GM19328 (cell line): Measurements from ENCODE around the gene ATG3.
"Not testable (repeated sequence)": the region's sequence is repeated elsewhere in the genome, so short reads cannot be mapped to it uniquely, and the experiment has no call there.

Source experiments
- ATAC-seq: cut with Tn5 transposase; IDR thresholded peaks from one replicate; pipeline ENCODE4 v1.9.1; 2021; ENCODE audit warnings: mild to moderate bottlenecking, moderate library complexity; ENCODE audit not compliant: unreplicated experiment

The ATG3 gene

DNA sequence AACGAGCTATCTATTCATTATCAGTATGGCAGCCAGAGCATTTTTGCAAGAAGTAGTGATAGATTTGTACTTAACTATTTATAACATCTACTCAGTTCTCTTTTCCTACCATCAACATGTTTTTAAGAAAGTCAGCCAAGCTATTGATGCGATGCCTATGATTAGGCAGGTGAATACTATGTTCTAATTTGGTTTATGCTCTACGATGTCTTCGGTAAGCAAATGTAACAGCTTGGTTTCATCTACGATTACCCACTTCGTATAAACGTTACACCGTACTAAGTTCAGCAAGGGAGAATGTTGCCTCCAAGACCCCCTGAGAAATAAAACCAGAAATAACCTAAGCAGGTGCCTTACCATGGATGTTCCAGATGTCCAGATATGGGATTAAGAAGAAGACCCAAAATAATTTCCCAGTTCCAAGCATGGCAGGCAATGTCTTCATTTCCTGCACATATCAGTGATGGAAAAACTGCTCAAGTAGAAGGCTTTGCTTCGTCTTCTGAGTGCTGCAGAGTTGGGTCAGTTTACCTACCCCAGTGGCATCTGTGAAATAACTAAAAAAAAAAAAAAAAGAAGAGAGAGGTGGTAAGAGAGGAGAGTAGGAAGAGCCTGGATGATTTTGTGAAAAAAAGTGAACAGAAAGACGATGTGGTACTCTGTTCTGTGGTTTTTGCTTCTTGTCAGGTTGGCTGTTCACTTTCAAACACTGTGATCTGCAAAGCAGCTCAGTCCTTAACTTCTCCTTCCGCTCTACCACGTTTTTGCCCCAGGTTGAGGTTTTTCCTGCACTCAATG, 62.6 kb downstream of the ATG3 start, which contains the start of gene BTLA:
TSS of gene BTLA (minus strand) at position 559 of the 798 bp plus-strand sequence. CDS start at position 445, 114 bp downstream.
- ATAC-seq = peak; percentile 65

DNA sequence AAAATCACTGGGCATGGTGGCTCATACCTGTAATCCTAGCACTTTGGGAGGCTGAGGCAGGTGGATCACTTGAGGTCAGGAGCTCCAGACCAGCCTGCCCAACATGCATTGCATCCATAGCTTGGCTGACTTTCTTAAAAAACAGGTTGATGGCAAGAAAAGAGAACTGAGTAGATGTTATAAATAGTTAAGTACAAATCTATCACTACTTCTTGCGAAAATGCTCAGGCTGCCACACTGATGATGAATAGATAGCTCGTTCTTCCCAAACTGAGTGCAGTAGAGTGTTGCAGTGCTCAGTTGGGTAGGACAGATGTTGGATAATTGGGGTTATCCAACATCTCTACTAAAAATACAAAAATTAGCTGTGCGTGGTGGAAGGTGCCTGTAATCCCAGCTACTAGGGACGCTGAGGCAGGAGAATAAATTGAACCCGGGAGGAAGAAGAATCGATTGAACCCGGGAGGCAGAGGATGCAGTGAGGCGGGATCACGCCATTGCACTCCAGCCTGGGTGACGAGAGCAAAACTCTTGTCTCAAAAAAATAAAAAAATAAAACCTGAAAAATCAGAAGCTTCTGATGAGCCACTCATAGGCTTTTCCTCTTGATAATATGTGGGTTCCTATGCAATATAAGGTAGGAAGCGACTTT, 63.7 kb downstream of the ATG3 start:
- ATAC-seq = no peak

DNA sequence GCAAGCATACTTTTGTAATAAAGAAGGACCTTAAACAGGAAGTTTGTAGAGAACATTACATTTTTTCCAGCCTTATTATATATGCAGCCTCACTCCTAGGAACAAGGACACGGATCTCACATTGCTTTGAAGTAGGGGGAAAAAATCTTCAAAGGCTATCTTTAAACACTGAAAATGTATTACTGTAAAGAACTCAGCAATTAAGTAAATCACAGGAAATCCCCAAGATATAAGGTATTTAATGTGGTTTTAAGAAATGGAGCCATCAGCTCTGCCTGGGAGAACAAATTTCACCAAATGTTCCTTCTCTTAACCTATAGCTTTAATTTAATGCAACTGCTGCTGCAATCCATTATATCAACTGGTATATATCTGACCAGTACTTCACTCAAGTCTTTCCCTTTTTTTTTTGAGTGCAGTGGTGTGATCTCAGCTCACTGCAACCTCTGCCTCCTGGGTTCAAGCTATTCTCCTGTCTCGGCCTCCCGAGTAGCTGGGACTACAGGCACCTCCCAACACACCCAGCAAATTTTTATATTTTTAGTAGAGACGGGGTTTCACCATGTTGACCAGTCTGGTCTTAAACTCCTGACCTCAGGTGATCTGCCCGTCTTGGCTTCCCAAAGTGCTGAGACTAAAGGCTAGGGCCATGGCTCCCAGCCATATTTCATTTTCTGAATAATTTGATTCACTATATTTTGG, 65.2 kb downstream of the ATG3 start:
- ATAC-seq = no peak

DNA sequence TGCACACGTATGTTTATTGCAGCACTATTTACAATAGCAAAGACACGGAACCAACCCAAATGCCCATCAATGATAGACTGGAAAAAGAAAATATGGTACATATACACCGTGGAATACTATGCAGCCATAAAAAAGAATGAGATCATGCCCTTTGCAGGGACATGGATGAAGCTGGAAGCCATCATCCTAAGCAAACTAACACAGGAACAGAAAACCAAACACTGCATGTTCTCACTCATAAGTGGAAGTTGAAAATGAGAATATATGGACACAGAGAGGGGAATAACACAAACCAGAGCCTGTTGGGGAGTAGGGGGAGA, 67.4 kb downstream of the ATG3 start:
- ATAC-seq = not testable (repeated sequence)

DNA sequence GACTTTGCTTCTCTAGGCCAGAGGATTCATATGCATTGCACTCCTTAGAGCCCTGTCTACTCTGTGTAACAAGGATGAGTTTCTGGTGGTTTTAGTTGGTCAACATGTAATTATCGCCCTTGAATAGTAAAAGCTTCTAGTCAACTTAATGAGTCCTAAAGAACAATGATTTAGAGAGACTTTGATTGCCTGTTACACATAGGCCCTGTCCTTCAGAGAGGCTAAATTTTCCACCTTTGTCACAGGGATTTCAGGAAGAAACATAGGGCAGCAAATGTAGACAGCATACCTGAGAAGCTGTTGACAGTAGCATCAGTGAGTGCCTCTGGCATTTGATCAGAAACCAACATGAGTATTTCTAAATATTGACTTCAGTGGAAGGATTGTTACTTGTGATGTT, 69.6 kb downstream of the ATG3 start:
- ATAC-seq = no peak

DNA sequence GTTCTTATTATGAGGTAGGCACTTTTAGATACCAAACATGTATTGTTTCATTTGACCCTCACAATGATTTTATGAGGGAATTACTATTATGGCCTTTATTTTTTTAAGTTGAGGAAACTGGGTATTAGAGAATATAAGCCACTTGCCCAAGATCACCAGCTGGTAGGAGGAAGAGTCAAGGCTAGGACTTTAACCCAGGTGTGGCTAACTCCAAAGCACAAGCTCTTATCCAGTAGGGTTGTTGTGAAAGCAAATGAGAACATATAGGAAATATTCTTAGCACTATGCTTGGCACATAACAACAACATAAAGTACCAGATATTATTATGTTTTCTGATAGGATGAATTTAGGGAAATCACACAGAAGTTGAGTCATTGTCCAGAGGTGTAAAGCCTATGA, 70.4 kb downstream of the ATG3 start:
- ATAC-seq = no peak

DNA sequence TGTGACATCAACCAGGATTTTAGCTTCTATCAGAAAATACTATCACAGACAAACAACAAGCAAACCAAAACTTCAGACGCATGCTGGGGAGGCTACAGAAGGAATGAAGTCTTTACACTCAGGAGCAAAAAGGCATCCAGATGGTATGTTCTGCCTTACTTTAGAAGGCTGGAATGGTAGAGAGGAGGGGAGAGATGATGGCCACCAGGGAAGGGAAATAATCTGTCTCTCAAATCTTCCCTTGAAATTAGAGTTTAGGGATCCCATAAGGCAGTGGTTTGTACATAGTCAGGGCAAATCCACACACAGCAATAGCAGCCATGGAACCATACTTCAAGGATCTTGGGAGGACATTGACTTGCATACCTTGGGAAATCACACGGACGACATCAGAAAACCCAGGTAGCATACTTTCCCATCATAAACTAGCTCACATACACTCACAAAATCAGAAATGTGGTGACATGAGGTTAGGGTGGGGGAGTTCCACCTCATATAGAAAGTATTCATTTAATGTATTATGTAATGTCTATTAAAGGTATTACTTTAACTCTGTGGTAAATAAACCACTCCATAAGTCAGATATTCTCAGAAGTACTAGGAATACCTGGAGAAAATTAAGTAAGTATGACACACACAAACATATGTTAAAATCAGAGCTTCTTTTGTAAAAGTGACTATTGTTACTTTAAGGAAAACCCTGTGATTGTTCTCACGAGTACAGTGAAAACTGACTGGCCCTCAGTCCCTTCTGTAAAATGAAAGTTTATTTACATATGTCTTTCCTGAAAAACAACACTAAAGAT, 71.9 kb downstream of the ATG3 start:
- no peak for ATAC-seq

DNA sequence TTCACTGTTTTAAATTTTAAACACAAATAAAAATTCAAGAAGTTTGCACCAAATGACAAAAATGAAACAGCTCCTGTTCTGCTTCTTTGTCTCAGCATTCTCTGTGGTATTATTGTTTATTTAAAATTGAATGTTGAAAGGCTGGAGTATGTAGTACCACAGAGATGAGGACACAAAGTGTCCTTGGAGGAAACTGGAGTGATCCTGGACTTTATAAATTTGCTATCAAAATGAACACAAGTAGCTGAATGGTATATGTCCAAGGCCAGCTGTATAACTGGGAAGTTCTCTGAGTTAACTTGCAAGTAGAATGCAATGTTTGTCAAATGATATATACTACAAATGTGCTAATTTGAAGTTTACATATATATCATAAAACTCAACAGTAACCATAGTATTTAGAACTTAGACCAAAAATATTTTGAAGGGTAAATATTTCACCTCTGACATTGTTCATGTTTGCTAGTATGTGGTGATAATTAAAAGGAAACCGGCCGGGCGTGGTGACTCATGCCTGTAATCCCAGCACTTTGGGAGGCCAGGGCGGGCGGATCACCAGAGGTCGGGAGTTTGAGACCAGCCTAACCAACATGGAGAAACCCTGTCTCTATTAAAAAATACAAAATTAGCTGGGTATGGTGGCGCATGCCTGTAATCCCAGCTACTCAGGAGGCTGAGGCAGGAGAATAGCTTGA, 74.8 kb downstream of the ATG3 start:
- ATAC-seq = no peak

DNA sequence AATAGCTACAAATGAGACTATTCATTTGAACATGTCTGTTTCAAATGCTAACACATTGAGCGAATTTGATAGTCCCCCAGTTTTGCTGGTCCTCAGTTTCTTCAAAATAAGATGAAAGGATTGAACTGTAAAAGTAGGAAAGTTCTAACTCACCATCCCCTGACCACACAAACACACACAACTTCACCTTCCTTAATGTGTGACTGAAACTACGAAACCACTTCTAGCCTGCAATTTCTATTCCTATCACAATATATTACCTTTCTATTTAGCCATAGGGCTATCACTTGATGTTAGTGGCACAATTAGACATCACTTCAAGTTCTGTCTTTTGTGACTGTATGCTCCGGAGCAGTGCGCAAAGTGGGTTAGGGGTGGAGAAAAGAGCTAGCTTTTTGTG, 77.4 kb downstream of the ATG3 start:
- ATAC-seq = no peak

DNA sequence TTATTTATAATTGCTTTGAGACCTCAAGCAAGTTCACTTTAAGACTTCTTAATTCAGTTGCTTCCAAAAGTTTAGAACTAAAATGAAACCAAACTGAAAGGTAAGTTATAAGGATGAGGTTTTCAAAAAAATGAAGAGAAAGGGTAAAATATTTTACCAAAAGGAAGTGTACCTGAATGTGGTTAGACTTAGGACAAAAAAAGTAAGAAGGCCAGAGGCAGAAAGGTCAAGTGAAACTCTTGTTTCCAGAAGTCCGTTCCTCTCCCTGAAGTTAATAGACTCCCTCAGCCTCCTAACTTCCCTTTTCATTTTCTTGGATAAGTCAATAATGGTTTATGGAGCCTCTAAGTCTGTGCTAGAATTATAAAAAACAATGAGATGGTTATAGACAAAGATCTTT, 79.1 kb downstream of the ATG3 start:
- no peak for ATAC-seq
